GM12865 (cell line): ENCODE data around the gene PLIN4.

Source experiments
- DNase-seq: peaks from one replicate; pipeline ENCODE4 v3.0.0; 2010; ENCODE audit warnings: low read depth
- H3K4me3 ChIP-seq: 2 replicates; pipeline ENCODE4 v1.5.1; 2011; ENCODE audit warnings: mild to moderate bottlenecking, low read depth, low read length, control low read depth
- TF ChIP-seq, protein P1 (sequence below): IDR thresholded peaks from 2 replicates; pipeline ENCODE4 v1.5.1; 2011; ENCODE audit warnings: low read length, control low read depth, low read depth, inconsistent platforms; ENCODE audit not compliant: insufficient read depth; ENCODE audit errors: missing control alignments

PLIN4 gene

GRCh38 chr19:4454747-4455718 lies 63.3 kb downstream of the PLIN4 start:
- no peak overlapping the region for H3K4me3 ChIP-seq
- no peak for DNase-seq
- TF ChIP-seq, protein P1, sequence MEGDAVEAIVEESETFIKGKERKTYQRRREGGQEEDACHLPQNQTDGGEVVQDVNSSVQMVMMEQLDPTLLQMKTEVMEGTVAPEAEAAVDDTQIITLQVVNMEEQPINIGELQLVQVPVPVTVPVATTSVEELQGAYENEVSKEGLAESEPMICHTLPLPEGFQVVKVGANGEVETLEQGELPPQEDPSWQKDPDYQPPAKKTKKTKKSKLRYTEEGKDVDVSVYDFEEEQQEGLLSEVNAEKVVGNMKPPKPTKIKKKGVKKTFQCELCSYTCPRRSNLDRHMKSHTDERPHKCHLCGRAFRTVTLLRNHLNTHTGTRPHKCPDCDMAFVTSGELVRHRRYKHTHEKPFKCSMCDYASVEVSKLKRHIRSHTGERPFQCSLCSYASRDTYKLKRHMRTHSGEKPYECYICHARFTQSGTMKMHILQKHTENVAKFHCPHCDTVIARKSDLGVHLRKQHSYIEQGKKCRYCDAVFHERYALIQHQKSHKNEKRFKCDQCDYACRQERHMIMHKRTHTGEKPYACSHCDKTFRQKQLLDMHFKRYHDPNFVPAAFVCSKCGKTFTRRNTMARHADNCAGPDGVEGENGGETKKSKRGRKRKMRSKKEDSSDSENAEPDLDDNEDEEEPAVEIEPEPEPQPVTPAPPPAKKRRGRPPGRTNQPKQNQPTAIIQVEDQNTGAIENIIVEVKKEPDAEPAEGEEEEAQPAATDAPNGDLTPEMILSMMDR, result no peak

GRCh38 chr19:4453232-4454179 lies 64.8 kb downstream of the PLIN4 start:
- no peak overlapping the region for H3K4me3 ChIP-seq
- TF ChIP-seq, protein P1, result no peak
- DNase-seq, result no peak

GRCh38 chr19:4452230-4452990 lies 65.9 kb downstream of the PLIN4 start:
- TF ChIP-seq, protein P1, result no peak
- no peak for DNase-seq
- no peak overlapping the region for H3K4me3 ChIP-seq
